HFF-Myc (cell line): ENCODE results near the gene NDUFB2.
A peak's percentile ranks its signal among the peaks of the same experiment; 100 is the strongest.

Source experiments
- DNase-seq: peaks from one replicate; pipeline ENCODE4 v3.0.0-alpha.2; 2011; ENCODE audit warnings: low read depth; ENCODE audit errors: extremely low read depth
- H3K4me3 ChIP-seq: replicated peaks from 2 replicates; pipeline ENCODE4 v1.5.1; 2011; ENCODE audit warnings: low read depth, mild to moderate bottlenecking, control low read depth, low read length
- CTCF ChIP-seq: IDR thresholded peaks from 2 replicates; pipeline ENCODE4 v1.5.1; 2012; ENCODE audit warnings: mild to moderate bottlenecking, low read depth, low read length, control low read depth; ENCODE audit errors: missing control alignments

Gene NDUFB2

GRCh38 chr7:140696680-140697446 is at the start of gene NDUFB2:
Gene NDUFB2 (plus strand): TSS chr7:140696708. CDS start chr7:140696745, 37 bp downstream.
- TF ChIP-seq CTCF: no peak
- peak within 1 kb of the TSS; percentile 90 for H3K4me3 ChIP-seq
- DNase-seq: peak; percentile 42

- TF ChIP-seq CTCF: peak; percentile 72
- no peak for DNase-seq
- no peak overlapping the region for H3K4me3 ChIP-seq
Measured at GRCh38 chr7:140646931-140647647, 49.4 kb upstream of the NDUFB2 start.

- H3K4me3 ChIP-seq: no peak overlapping the region
- no peak for TF ChIP-seq CTCF
- no peak for DNase-seq
Measured at GRCh38 chr7:140649556-140650205, 46.8 kb upstream of the NDUFB2 start.

- TF ChIP-seq CTCF: no peak
- no peak for DNase-seq
- H3K4me3 ChIP-seq: no peak overlapping the region
Measured at GRCh38 chr7:140650367-140650766, 46.1 kb upstream of the NDUFB2 start.

- TF ChIP-seq CTCF: peak; percentile 80
- DNase-seq: peak; percentile 86
- no peak overlapping the region for H3K4me3 ChIP-seq
Measured at GRCh38 chr7:140653319-140654108, 43.0 kb upstream of the NDUFB2 start.

GRCh38 chr7:140654109-140654387 is 42.5 kb upstream of the NDUFB2 start:
- TF ChIP-seq CTCF: no peak
- DNase-seq: no peak

More at GRCh38 chr7:140654109-140654387, 42.5 kb upstream of the NDUFB2 start:
- H3K4me3 ChIP-seq: no peak overlapping the region
